Left colon (tissue), 2 donors: ENCODE data around the gene VWA8. TPM values are rescaled to one million over a fixed set of nuclear protein-coding genes. Genes with fewer than 3 reads are reported as not detected.
"Not testable (repeated sequence)": the region's sequence is repeated elsewhere in the genome, so short reads cannot be mapped to it uniquely, and the experiment has no call there.

Experiments used
- ATAC-seq: fragments of 200-7000 bp; cut with Tn5 transposase; one replicate; pipeline ENCODE4 v1.9.1; 2020; ENCODE audit warnings: mild to moderate bottlenecking, moderate library complexity
- DNase-seq, 2 donors: peaks; one replicate each; pipeline ENCODE4 v3.0.0-alpha.2; 2020
- intact Hi-C, 2 donors: fragments of 100-400 bp; cut with DNase I in 1 of 2; cut with micrococcal nuclease in 1 of 2; formaldehyde crosslinking; loops; one replicate each; pipeline versions ENCODE4 v1.11.2 to v1.14.0; 2022; cut with DNase I, micrococcal nuclease
- total RNA-seq, 2 donors: library from RNA; stranded (reverse); fragmentation: NEBNext Ultra II Directional; extraction: Animal tissue kit (Norgen Biotek cat#: 25700); gene quantifications; one replicate each; pipeline ENCODE4 v1.2.1, GENCODE V29; 2021
- donor health status: DM: no; HTN: no; CAD: no.
- donor health status: DM: yes; HTN: yes; CAD: no.

The VWA8 gene
- total RNA-seq, 2 donors from 2014 or later, result 26.9 to 31.1 TPM

DNA sequence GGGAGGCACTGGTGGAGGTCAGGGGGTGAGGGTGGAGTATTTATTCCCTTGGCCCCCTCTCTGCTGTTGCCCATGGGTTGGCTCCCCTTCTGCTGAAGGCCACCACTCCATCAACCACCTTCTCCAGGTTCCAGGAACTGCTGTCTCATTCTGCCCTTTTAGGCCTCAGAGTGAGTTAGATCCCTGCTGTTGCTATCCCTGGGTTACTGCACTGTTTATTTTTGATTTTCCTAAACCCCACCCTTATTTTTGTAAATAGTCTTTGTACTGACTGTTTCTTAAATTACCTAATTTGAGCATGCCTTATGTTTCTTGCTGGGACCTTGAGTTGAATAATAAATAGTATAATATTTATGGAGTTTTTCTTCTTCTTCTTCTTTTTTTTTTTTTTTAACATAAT lies 370.8 kb downstream of the VWA8 start:
- intact Hi-C loops, result no loop called here
- no peak for ATAC-seq
- DNase-seq, result no peak

DNA sequence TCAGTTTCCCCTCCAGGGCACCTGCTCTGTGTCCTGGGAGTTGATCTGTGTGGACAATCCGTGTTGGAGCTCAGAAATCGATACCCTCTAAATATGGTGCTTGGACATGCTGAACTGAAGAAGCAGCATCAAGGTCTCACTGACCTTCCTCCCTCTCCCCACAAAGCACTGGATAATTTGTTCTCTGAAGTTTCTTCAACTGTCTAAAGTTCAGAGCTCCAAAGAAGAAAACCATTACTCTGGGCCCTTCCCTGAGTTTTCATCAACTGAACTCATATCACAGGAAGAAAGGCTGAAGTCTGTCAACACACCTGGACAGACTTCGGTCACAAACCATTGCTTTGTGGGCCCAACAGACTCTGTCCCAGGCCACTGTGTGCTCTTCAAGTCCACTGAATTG lies 371.5 kb downstream of the VWA8 start:
- DNase-seq, result no peak
- intact Hi-C loops, result no loop called here
- no peak for ATAC-seq

DNA sequence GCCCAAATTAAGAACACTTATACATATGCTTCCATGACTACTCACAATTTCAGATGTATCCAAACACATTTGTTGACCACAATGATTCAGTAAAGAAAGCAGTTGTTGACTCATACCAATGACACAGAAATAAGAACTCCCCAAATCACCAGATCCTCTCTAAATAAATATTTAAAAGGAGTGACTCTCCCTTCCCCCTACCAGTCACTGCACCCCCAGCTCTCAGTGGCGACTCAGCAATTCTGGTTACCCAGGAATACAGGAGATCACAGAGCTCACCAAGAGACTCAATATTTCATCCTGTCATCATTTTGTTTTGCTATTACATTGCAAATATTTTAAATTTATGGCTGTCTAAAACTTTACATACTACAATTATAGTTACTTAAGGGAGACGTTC lies 372.0 kb downstream of the VWA8 start:
- DNase-seq, result no peak
- intact Hi-C loops, result no loop called here
- ATAC-seq, result no peak

DNA sequence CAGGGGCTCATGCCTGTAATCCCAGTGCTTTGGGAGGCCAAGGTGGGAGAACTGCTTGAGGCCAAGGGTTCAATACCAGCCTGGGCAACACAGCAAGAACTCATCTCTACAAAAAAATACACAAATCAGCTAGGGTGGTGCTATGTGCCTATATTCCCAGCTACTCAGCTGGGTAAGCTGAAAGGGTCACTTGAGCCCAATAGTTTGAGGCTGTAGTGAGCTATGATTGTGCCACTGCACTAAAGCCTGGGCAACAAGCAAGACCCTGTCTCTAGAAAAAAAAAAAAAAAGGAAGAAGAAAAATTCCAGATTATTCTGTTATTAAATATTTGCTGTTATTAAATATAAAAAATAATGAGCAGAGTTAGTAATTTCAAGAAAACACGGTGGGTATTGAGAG lies 372.5 kb downstream of the VWA8 start:
- intact Hi-C loops, result no loop called here
- ATAC-seq, result no peak
- DNase-seq, result no peak

DNA sequence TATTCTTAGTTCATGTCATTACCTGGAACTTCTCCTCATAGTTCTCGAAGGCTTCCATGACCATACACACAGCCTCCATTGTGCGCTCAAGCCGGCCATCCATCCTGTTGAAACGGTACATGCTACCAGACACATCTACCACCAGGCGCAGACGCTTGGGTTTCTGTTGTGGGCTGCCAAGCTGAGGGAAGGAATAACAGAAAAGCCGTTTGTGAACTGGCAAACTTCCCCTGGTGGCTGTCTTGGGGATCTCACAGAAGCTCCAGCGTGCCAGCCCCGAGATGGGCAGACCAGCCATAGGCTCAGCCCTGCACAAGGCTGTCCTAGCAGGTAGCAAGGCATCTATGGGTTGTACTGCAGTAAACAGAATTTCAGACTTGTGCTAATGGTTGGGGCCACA lies 373.4 kb downstream of the VWA8 start:
- intact Hi-C loops, result no loop called here

DNA sequence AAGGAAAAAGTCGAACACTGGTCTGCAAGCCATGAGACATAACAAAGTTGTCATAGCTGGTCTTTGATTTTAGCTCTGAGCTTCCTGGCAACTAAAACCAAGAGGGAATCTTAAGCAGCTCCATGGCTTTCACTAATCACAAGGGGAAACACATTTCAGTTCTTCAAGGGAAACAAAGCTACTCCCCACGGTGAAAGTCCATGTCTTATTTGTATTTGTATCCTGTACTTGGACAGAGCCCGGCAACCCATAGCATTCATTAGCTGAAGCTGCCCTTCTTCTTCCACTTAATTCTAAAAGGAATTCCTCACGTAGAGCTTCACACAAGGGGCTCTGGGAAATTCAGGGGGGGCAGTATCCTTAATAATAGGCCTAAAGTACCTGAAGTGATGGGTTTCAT lies 374.7 kb downstream of the VWA8 start:
- ATAC-seq (no peak), DNase-seq (no peak)
- intact Hi-C loops, result no loop called here

More for the DNA sequence above, 373.4 kb downstream of the VWA8 start:
- DNase-seq (no peak), ATAC-seq (no peak)

DNA sequence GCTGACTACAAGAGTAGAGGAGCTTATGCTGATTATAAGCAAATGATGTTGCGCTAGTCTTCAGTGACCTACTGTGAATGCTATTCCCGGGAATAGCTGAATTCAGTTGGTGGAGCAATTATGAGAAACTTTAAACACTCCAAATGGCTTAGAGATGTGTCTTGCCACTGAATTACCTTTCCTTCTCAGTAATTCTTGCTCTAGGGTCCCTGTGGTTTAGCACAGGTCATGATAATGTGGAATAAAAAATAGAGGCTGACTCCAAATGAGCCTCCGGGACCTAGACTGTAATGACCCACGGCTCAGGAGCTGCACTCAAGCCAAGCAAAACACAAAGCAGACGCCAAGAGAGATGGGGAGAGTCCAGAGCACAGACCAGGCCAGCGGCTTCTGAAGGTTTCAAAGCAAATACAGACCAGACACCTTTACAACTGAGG lies 378.9 kb downstream of the VWA8 start:
- DNase-seq (no peak), ATAC-seq (no peak)
- intact Hi-C loops, result no loop called here

DNA sequence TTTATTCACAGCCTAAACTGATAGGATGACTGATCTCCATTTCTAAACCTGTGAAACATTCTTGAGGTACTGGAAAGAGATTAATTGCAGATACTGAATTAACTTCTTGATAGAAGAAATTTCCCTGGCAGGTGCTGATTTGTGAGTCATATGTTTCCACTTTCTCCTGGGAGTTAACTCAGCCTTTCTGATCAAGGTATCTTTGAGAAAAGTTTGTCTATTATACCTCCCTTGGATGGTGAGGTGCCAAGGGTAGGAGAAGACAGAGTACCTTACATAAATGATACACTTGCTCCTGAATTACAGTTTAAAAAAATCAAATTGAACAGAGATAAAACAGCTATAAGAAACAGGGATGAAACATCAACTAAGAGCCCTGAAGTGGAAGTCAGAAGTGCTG lies 380.6 kb downstream of the VWA8 start:
- no peak for ATAC-seq
- intact Hi-C loops, result no loop called here
- DNase-seq, result no peak

DNA sequence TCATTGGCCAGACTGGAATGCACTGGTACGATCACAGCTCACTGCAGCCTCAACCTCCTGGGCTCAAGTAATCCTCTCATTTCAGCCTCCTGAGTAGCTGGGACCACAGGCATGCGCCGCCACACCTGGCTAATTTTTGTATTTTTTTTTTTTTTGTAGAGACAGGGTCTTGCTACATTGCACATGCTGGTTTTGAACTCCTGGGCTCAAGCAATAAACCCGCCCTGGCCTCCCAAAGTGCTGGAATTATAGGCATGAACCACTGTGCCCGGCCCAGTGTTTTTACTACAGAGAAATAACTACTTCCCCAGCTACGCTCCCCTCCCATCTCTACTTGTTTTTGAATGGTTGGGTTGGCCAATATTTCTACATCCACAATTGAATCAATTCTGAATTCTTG lies 381.0 kb downstream of the VWA8 start:
- DNase-seq (no peak), ATAC-seq (no peak)
- intact Hi-C loops, result no loop called here

DNA sequence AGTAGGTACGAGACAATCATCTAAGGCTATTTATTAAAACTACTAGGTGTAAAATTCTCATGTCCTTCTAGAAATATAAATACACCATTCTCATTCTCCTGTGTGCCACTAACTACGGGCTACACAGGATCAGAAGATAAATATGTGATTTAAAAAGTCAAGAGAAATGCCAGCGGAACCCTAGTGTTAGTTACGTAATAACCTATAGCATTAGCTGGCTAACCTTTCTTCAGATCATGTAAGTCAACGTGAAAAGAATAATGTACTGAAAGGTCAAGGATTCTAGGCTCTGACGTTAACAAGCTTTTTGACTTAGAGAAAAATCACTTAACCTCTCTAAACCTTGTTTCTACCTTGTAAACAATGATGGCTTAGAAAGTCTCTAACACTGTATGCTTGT lies 381.7 kb downstream of the VWA8 start:
- intact Hi-C loops, result no loop called here

DNA sequence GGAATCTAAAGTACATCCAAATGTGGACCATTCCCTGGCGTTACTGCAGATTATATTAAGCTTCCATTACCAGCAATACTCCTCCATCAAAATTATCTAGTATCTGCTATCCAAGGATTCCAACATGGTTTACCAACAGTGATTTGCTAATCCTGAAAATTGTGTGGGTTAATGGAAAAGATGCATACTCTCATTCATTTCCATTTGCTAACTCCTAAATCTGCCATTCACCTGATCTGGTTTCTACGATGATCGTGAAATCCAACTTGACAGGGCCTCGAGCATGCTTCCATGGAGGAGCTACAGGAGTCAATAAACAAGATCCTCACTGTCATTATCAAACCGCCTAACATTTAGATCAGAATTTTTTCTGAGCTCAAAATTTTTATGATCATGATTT lies 382.5 kb downstream of the VWA8 start:
- ATAC-seq (no peak), DNase-seq (no peak)
- intact Hi-C loops, result no loop called here

More for the DNA sequence above, 381.7 kb downstream of the VWA8 start:
- ATAC-seq (no peak), DNase-seq (no peak)

DNA sequence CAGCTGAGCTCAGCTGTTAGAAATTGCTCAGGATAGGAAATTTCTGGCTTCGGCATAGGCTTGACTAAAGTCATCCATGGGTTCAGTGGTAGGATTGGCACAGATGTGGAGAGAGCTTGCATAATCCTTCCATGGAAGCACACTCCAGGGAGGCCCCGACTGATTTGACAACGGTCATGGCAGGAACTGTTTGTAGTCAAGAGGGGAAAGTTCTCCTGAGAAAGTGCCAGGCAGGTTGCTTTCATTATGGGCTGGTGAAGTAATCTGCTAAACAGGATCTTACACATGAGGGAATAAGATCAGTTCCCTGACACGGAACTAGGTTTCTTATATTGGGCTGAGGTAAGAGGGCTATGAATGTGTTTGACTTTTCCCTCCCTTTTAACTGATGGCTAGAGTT lies 383.5 kb downstream of the VWA8 start:
- intact Hi-C loops, result no loop called here
- DNase-seq, result no peak
- ATAC-seq, result no peak

DNA sequence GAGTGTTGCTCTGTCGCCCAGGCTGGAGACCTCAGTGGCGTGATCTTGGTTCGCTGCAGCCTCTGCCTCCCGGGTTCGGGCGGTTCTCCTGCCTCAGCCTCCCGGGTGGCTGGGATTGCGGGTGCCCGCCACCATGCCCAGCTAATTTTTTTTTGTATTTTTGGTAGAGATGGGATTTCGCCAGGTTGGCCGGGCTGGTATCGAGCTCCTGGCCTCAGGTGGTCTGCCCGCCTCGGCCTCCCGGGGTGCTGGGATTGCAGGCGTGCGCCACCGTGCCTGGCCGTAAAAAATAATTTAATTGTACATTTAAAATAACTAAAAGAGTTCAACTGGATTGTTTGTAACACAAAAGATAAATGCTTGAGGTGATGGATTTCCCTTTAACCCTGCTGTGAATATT lies 387.3 kb downstream of the VWA8 start:
- DNase-seq, ATAC-seq, intact Hi-C loops: not testable (repeated sequence)

DNA sequence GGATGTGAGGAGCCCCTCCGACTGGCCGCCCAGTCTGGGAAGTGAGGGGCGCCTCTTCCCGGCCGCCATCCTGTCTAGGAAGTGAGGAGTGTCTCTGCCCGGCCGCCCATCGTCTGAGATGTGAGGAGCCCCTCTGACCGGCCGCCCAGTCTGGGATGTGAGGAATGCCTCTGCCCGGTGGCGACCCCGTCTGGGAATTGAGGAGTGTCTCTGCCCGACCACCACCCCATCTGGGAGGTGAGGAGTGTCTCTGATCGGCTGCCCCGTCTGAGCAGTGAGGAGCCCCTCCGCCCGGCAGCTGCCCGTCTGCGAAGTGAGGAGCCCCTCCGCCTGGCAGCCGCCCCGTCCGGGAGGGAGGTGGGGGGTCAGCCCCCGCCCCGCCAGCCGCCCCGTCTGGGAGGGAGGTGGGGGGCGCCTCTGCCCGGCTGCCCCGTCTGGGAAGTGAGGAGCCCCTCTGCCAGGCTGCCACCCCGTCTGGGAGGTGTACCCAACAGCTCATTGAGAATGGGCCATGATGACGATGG lies 389.0 kb downstream of the VWA8 start:
- ATAC-seq, DNase-seq, intact Hi-C loops: not testable (repeated sequence)

DNA sequence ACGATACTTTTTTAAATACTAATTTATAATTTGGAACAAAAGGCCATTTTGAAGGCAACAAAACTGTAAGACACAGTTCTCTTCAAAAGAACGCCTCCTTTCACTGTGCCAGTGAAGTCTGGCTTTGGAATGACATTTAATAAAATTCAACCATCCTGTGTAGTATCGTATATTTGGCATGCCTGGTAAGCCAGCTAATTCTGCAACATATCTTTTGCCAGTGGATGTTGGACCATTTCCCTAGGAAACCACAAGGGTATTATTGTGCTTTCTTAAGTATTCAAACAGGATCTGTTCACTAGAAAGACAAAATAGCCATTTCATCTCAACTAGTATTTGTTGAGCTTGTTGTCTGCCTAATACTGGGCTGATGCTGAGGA lies 391.9 kb downstream of the VWA8 start:
- ATAC-seq (no peak), DNase-seq (no peak)
- intact Hi-C loops, result no loop called here

DNA sequence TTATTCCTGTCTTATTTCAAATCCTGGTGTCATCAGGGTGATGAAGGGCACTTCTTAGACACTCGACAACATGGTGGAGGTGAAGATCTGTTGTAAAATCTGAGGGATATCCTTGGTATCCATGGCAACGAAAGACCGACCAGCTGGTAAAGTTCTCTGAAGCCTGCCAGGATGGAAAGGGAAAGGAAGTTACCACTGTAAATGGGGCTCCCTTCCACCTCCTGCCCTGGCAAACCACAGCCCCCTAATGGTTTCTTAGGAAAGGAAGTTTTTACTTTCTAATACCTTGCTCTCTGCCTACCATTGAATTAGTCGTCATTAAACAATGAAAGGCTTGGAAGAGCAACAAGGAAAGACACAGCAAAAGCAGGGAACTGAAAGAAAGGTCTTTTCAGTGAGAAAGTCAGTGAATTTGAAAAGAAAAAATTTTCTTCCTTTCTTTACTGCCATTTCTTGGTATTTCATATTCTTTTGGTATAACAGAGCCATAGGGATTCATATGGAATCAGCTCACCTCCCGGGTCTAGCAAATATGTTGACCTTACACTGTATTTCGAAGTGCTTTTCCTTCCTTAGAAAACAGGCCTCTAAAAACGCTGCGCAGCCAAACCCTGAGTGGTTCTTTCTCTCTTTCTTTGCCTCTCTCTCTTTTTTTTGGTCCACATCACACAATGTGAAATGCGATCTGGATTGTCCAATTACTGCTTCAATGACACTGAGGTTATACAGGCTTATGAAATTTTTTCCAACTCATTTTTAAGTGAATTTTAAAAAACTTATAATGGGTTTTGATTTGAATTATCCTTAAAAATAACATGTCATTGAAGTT lies 392.6 kb downstream of the VWA8 start:
- intact Hi-C loops, result no loop called here
- ATAC-seq, result no peak
- DNase-seq, result no peak

DNA sequence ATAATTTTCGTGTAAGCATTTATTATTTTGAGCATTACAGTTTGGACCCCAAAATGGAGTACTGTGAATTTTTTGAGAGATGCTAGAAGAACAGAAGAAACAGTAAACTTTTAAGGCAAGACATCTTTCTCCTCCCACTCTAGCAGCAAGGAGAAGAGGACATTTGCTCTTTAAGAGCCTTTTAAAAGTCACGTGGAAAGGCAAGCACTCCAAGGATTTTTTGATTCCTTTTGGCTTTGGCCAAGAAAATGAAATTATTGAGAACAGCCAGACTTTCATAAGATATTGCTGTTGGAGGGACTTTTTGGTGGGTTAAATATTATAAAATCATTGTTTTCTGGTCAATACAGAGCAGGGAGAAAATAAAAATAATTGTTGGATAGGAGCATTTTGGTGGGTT lies 393.5 kb downstream of the VWA8 start:
- DNase-seq, result no peak
- intact Hi-C loops, result no loop called here
- no peak for ATAC-seq

DNA sequence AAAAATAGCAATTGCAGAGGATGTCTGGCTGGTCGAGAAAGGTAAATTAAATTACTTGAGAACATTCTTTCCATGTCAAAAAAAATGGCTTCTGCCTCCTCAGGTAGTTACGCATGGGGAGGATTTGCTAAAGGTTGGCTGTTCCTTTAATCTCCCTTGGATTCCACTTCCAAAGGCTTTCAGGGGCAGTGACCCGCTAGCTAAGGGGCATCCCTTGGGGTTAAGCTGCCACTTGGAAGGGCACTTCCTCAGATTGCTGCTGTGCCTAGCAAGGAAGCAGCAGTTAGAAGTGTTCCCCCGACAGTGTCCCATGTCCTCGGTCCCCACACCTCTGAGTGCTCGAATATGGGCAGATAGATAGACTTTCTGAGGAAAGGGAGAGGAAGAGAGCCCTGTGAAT lies 395.1 kb downstream of the VWA8 start:
- no peak for DNase-seq
- no peak for ATAC-seq
- intact Hi-C loops, result no loop called here

DNA sequence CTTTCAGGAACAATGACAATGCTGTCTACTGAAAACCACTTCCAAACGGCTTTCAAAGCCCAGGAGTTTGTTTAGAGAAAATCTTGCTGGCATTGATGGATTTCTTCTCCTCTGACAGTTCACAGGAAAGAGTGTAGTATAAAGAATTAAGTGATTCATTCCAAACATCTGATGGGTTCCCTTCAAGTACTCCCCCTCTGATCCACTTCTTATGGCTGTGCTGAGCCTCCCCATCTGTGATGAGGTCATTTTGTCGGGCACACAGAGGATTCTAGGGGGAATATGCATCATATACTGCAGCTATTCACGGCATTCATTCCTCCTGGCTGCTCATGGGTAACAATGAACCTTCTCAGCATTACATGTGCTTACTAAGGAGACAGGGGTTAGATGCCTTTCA lies 395.7 kb downstream of the VWA8 start:
- DNase-seq, result no peak
- no peak for ATAC-seq
- intact Hi-C loops, result no loop called here

DNA sequence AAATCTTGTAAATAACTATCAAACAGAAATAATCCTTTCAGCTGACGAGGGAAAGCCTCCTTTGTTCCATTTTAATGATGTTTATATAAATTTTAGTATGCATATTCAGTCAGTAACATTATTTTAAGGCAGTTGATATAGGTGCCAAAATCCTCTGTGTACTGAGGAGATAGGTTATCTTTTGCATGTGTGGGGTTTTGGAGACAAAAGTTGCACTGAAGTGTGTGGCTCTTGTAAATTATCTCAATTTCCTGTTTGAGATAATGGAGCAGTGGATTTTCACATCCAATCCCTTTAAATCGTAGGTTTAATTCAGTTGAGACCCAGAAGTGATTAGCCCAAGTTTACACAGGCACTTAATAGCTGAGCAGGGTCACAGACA lies 396.9 kb downstream of the VWA8 start:
- DNase-seq (no peak), ATAC-seq (no peak)
- intact Hi-C loops, result no loop called here
